ENCODE results near the gene DIRAS3. TPM values are rescaled to one million over a fixed set of nuclear protein-coding genes. Genes with fewer than 3 reads are reported as not detected.

Gene DIRAS3
- total RNA-seq, 1 donor = 4.6 TPM

- no peak overlapping the region for H3K4me3 ChIP-seq (ENCODE audit: low read depth, low read length)
- no peak for TF ChIP-seq CTCF (IDR thresholded peaks at IDR 0.05; ENCODE audit: insufficient read depth, low read length)
- DNase-seq (ENCODE audit: low read depth) = no peak
Measured at GRCh38 chr1:68047659-68048026, 2.8 kb downstream of the DIRAS3 start.

- no peak for TF ChIP-seq CTCF (IDR thresholded peaks at IDR 0.05; ENCODE audit: insufficient read depth, low read length)
- H3K4me3 ChIP-seq (ENCODE audit: low read depth, low read length) = no peak overlapping the region
- DNase-seq (ENCODE audit: low read depth) = no peak
Measured at GRCh38 chr1:68046885-68047658, 3.4 kb downstream of the DIRAS3 start.

- no peak for TF ChIP-seq CTCF (IDR thresholded peaks at IDR 0.05; ENCODE audit: insufficient read depth, low read length)
- H3K4me3 ChIP-seq (ENCODE audit: low read depth, low read length) = no peak overlapping the region
- DNase-seq (ENCODE audit: low read depth) = no peak
Measured at GRCh38 chr1:68046423-68046822, 4.0 kb downstream of the DIRAS3 start.

- H3K4me3 ChIP-seq (ENCODE audit: low read depth, low read length) = no peak overlapping the region
- no peak for DNase-seq (ENCODE audit: low read depth)
- no peak for TF ChIP-seq CTCF (IDR thresholded peaks at IDR 0.05; ENCODE audit: insufficient read depth, low read length)
Measured at GRCh38 chr1:68045511-68046180, 4.8 kb downstream of the DIRAS3 start.

GRCh38 chr1:68043443-68044090 is 6.9 kb downstream of the DIRAS3 start:
- no peak overlapping the region for H3K4me3 ChIP-seq (ENCODE audit: low read depth, low read length)
- no peak for DNase-seq (ENCODE audit: low read depth)
- no peak for TF ChIP-seq CTCF (IDR thresholded peaks at IDR 0.05; ENCODE audit: insufficient read depth, low read length)

GRCh38 chr1:68036946-68037345 is 13.5 kb downstream of the DIRAS3 start:
- no peak for DNase-seq (ENCODE audit: low read depth)
- no peak overlapping the region for H3K4me3 ChIP-seq (ENCODE audit: low read depth, low read length)
- TF ChIP-seq CTCF (IDR thresholded peaks at IDR 0.05; ENCODE audit: insufficient read depth, low read length) = no peak
